Activated CD8-positive, alpha-beta memory T cell treated with anti-CD3 and anti-CD28 coated beads for 36 hours (primary cell): Measurements from ENCODE around the gene IL1RAPL1. TPM values are rescaled to one million over a fixed set of nuclear protein-coding genes. Genes with fewer than 3 reads are reported as not detected.

ENCODE experiments used
- CTCF ChIA-PET: fragments of 350-600 bp; sonication (Branson Sonifier 250); formaldehyde crosslinking; loops from one replicate; lab custom pipeline; 2021; ENCODE audit warnings: antibody characterized with exemption; lab: Charles Lee
- POLR2A ChIA-PET: fragments of 350-600 bp; sonication (Branson Sonifier 250); formaldehyde crosslinking; loops from one replicate; lab custom pipeline; 2021; ENCODE audit warnings: antibody characterized with exemption; lab: Charles Lee
- total RNA-seq, 2 experiments: library from RNA; stranded (reverse); gene quantifications; one replicate each; pipeline ENCODE4 v1.2.3, GENCODE V29; 2021

Gene IL1RAPL1
- total RNA-seq, 2 experiments from 2014 or later = not detected

GRCh38 chrX:28613558-28613957, 26.3 kb downstream of the IL1RAPL1 start:
- ChIA-PET POLR2A (no interaction called here), CTCF (no interaction called here)

- CTCF ChIA-PET = no interaction called here
- POLR2A ChIA-PET = no interaction called here
These were observed 38.0 kb downstream of the IL1RAPL1 start for GRCh38 chrX:28625223-28625622.

DNA sequence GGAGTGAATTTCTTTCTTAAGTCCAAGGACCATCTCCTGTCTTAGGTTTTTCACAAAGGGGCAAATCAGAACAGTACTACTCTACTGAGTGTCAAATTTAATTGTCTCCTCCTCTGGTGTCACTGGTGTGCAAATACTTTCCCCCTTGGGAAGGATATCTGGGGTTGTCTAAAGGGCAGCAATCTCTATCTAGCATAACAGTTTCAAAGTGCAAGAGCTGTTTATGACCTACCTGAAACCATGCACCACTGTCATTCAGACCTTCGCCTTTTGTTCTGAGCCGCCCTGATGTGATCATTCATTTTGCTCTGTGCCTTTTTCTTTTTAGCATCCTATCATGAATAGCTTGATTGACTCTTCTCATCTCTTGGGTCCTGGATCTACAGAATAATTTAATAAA, 39.3 kb downstream of the IL1RAPL1 start:
- ChIA-PET CTCF (no interaction called here), POLR2A (no interaction called here)

- ChIA-PET POLR2A (no interaction called here), CTCF (no interaction called here)
These were observed 40.9 kb downstream of the IL1RAPL1 start for GRCh38 chrX:28628120-28628519.

DNA sequence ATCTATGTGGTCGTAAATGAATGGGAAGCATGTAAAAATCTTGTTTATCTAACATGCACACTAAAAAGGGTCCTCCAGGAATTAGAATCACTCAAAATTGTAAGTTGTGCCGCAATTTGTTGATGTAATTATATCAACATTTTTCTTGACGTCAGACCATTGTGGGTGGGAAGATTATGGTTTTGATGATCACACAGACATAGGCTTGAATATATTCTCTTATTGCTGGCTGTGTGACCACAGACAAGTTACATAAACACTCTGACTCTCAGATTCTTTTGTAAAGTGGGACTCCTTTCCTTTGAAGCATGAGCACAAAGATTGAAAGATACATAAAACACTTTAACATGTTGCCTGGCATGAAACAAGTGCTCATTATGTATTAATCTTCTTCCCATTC, 51.5 kb downstream of the IL1RAPL1 start:
- ChIA-PET CTCF (no interaction called here), POLR2A (no interaction called here)

- CTCF ChIA-PET = no interaction called here
- POLR2A ChIA-PET = no interaction called here
These were observed 52.2 kb downstream of the IL1RAPL1 start for GRCh38 chrX:28639451-28639850.

GRCh38 chrX:28649541-28649940, 62.3 kb downstream of the IL1RAPL1 start:
- POLR2A ChIA-PET = no interaction called here
- CTCF ChIA-PET = no interaction called here

GRCh38 chrX:28651186-28651585, 63.9 kb downstream of the IL1RAPL1 start:
- POLR2A ChIA-PET = no interaction called here
- CTCF ChIA-PET = no interaction called here

DNA sequence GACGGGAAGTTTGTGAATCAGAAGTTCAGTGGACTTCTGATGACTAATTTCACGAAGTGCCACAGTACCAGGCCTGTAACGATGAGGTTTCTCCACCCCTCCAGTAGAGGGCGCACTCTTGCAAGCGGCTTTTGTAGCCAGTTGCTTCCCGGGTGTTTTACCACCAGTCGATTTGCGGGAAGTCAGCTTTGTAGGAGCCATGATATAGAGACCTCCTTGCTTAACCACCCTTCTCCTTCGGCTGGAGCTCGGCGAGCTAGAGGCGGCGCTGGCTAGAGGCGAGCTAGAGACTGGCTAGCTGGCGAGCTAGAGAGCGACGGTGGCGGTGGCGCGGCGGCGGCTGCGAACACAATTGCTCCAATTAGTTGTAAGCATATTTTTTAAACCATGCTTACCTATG, 72.0 kb downstream of the IL1RAPL1 start:
- ChIA-PET POLR2A (no interaction called here), CTCF (interaction anchor here (1.2 kb wide), 1 partner anchor 12 kb away, joined by 3 read pairs; no protein-coding TSS in a partner anchor)

- CTCF ChIA-PET = no interaction called here
- POLR2A ChIA-PET = no interaction called here
These were observed 78.5 kb downstream of the IL1RAPL1 start for GRCh38 chrX:28665778-28666177.

GRCh38 chrX:28668303-28668702, 81.1 kb downstream of the IL1RAPL1 start:
- POLR2A ChIA-PET = no interaction called here
- CTCF ChIA-PET = no interaction called here

- ChIA-PET POLR2A (no interaction called here), CTCF (no interaction called here)
These were observed 81.7 kb downstream of the IL1RAPL1 start for GRCh38 chrX:28668957-28669356.

DNA sequence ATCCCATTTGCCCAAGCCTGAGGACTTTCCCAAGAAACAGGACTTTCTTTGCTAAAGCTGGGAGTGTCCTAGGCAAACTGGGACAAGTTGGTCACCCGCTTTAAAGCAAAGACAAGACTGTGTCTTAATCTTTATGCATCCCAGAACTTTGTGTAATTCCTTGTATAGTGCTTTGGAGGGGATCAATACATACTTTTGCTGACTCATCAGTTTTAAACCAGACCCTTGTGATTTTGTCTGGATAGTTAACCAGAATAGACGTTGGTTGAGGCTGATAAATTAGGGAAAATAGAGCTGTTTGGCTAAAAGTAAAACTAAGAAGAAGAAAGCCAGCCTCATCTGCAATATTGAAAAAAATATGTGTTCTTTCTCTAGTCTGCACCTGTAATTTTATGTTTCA, 82.8 kb downstream of the IL1RAPL1 start:
- CTCF ChIA-PET = no interaction called here
- POLR2A ChIA-PET = no interaction called here

DNA sequence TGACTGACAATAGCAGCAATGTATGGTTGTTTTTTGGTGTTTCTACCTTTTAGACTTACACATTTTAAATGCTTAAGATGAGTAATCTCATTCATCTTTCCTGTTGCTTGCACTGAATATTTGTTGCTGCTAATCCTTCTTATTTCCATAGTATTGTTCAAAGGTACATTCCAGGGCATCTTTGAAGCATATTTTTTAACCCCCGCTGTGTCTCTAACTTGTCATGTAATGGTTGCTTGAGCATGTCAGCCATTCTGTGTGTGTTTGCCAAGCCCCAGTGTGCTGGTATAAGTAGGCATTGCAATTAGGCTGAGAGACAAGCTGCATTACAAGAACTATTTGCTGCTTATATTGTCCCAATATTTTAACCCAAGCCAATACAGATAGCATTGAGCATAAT, 87.9 kb downstream of the IL1RAPL1 start:
- ChIA-PET CTCF (no interaction called here), POLR2A (no interaction called here)

GRCh38 chrX:28693101-28693500, 105.9 kb downstream of the IL1RAPL1 start:
- CTCF ChIA-PET = no interaction called here
- POLR2A ChIA-PET = no interaction called here

DNA sequence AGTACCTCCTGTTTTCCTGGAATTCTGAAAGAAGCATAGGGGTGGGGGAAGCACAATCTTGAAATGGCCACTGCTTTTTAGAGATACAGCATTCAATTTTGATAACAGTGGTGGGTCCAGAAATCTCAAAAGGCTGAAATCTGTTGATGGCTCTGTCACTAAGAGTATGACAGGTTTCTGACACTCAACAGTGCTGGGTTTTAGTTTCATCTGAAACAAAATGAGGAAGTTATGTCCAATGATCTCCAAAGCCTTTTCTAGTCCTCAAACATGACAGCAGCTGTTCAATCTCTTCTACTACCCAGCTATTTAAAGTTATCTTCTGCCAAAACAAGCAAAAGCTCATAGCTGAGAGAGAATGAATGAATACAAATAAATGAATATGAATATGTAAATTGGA, 110.5 kb downstream of the IL1RAPL1 start:
- ChIA-PET CTCF (no interaction called here), POLR2A (no interaction called here)

GRCh38 chrX:28701222-28701621, 114.0 kb downstream of the IL1RAPL1 start:
- ChIA-PET CTCF (no interaction called here), POLR2A (no interaction called here)

DNA sequence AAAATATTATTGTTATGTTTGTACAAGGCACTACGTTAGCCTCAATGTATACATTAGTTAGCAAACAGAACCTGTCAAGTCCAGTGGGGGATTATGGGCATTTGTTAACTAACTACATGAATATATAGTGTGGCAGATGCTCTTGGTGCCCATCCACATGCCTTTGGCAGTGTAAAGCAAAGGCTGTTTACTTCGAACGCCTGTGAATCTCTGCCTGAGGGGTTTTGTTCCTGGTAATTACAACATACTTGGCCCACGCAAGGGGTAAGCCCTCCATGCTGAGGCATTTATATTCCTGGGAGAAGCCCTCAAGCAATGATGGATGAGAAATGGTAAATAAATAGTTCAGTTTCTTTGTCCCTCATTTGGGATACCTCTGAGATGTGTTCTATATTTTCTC, 119.7 kb downstream of the IL1RAPL1 start:
- ChIA-PET CTCF (no interaction called here), POLR2A (no interaction called here)

DNA sequence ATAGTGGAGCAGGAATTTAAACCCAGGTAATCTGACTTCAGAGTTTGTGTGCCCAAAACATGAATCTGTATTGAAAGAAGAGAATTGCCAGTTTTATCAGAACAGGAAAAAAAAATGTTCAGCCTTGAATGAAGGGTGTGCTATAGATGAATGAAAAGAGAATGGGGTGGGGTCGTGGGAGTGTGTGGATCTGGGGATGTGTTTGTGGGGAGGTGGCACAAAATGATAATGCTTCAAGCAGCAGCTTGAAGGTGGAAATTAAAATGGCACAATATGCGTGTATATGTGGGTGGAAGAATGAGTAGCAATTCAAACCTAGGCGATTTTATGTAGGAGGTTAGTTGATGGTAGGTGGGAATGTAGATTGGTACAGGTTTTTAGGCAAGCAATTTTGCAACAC, 122.2 kb downstream of the IL1RAPL1 start:
- ChIA-PET POLR2A (no interaction called here), CTCF (no interaction called here)

- ChIA-PET POLR2A (no interaction called here), CTCF (no interaction called here)
These were observed 130.6 kb downstream of the IL1RAPL1 start for GRCh38 chrX:28717864-28718263.

GRCh38 chrX:28718450-28718849, 131.2 kb downstream of the IL1RAPL1 start:
- CTCF ChIA-PET = no interaction called here
- POLR2A ChIA-PET = no interaction called here

- POLR2A ChIA-PET = no interaction called here
- CTCF ChIA-PET = no interaction called here
These were observed 132.4 kb downstream of the IL1RAPL1 start for GRCh38 chrX:28719620-28720019.

- POLR2A ChIA-PET = no interaction called here
These were observed 165.1 kb downstream of the IL1RAPL1 start for GRCh38 chrX:28752330-28752729.

More at GRCh38 chrX:28752330-28752729, 165.1 kb downstream of the IL1RAPL1 start:
- CTCF ChIA-PET = no interaction called here
